Hematopoietic multipotent progenitor cell treated with erythropoietin and hydrocortisone succinate and interleukin-3 and kit ligand, for 15 days (in vitro differentiated cells): ENCODE results near the gene ID1.
A peak's percentile ranks its signal among the peaks of the same experiment; 100 is the strongest.

Source experiments
- DNase-seq: peaks from one replicate; pipeline ENCODE4 v3.0.0-alpha.2; 2015; ENCODE audit warnings: low spot score

The ID1 gene

GRCh38 chr20:31605031-31605901, at the start of gene ID1:
Gene ID1 (plus strand): TSS chr20:31605289. CDS start chr20:31605388, 99 bp downstream.
- DNase-seq = peak; percentile 95

- no peak for DNase-seq
These were observed 45.4 kb upstream of the ID1 start for GRCh38 chr20:31559704-31560093.

GRCh38 chr20:31560094-31560745, 44.9 kb upstream of the ID1 start:
- peak; percentile 88 for DNase-seq

- no peak for DNase-seq
These were observed 44.1 kb upstream of the ID1 start for GRCh38 chr20:31560746-31561598.

GRCh38 chr20:31562241-31562640, 42.8 kb upstream of the ID1 start:
- DNase-seq = no peak

- no peak for DNase-seq
These were observed 40.8 kb upstream of the ID1 start for GRCh38 chr20:31564284-31564683.

GRCh38 chr20:31565699-31566318, 39.3 kb upstream of the ID1 start:
- DNase-seq = no peak

GRCh38 chr20:31566319-31566657, 38.8 kb upstream of the ID1 start:
- DNase-seq = no peak

- no peak for DNase-seq
These were observed 38.3 kb upstream of the ID1 start for GRCh38 chr20:31566658-31567379.

- DNase-seq = no peak
These were observed 37.7 kb upstream of the ID1 start for GRCh38 chr20:31567380-31567720.

GRCh38 chr20:31568041-31568731, 36.9 kb upstream of the ID1 start:
- DNase-seq = no peak

- DNase-seq = no peak
These were observed 36.3 kb upstream of the ID1 start for GRCh38 chr20:31568773-31569162.

- DNase-seq = peak; percentile 76
These were observed 35.7 kb upstream of the ID1 start for GRCh38 chr20:31569163-31570020.

GRCh38 chr20:31570021-31570463, 35.0 kb upstream of the ID1 start:
- DNase-seq = no peak

GRCh38 chr20:31570735-31571617, 34.1 kb upstream of the ID1 start:
- DNase-seq = no peak

- DNase-seq = no peak
These were observed 32.9 kb upstream of the ID1 start for GRCh38 chr20:31572042-31572700.

GRCh38 chr20:31572701-31573554, 32.2 kb upstream of the ID1 start:
- peak; percentile 97 for DNase-seq
